HepG2 (cell line): ENCODE results near the gene SFXN5. TPM values are rescaled to one million over a fixed set of nuclear protein-coding genes. Genes with fewer than 3 reads are reported as not detected.
A peak's percentile ranks its signal among the peaks of the same experiment; 100 is the strongest.

Experiments used
- ATF3 ChIP-seq: sonication (generic); formaldehyde crosslinking; IDR thresholded peaks from 2 replicates; pipeline ENCODE4 v1.4.0; 2020; ENCODE audit warnings: missing genetic modification reagents
- BCL3 ChIP-seq: sonication (generic); formaldehyde crosslinking; IDR thresholded peaks from 2 replicates; pipeline ENCODE4 v1.5.1; 2020; ENCODE audit warnings: mild to moderate bottlenecking, missing genetic modification reagents, moderate library complexity
- CEBPB ChIP-seq: IDR thresholded peaks from 2 replicates; pipeline ENCODE4 v1.6.1; 2011; ENCODE audit warnings: low read depth, low read length, improper control_type of control experiment, borderline replicate concordance
- CERS6 ChIP-seq: sonication (generic); formaldehyde crosslinking; IDR thresholded peaks from 2 replicates; pipeline ENCODE4 v1.5.0; 2020; ENCODE audit warnings: missing genetic modification reagents
- NCOA1 ChIP-seq: sonication (generic); formaldehyde crosslinking; IDR thresholded peaks from 2 replicates; pipeline ENCODE4 v1.9.0; 2021; ENCODE audit warnings: missing genetic modification reagents
- PRDM10 ChIP-seq: sonication (generic); formaldehyde crosslinking; IDR thresholded peaks from 2 replicates; pipeline ENCODE4 v1.4.0; 2020; ENCODE audit warnings: low read depth, missing genetic modification reagents
- RELA ChIP-seq: sonication (generic); formaldehyde crosslinking; IDR thresholded peaks from 2 replicates; pipeline ENCODE4 v1.4.0; 2020; ENCODE audit warnings: missing genetic modification reagents
- RFXAP ChIP-seq: sonication (generic); formaldehyde crosslinking; IDR thresholded peaks from 2 replicates; pipeline ENCODE4 v1.4.0; 2020; ENCODE audit warnings: missing genetic modification reagents, borderline replicate concordance
- RNF2 ChIP-seq: fragments of 450-650 bp; conservative IDR thresholded peaks from 2 replicates; pipeline ENCODE4 v1.6.1; 2016; ENCODE audit warnings: low read depth
- SMC3 ChIP-seq: IDR thresholded peaks from 2 replicates; pipeline ENCODE4 v1.6.1; 2011; ENCODE audit warnings: low read length, improper control_type of control experiment
- ZBTB20 ChIP-seq: sonication (generic); formaldehyde crosslinking; IDR thresholded peaks from 2 replicates; pipeline ENCODE4 v1.8.1; 2023; ENCODE audit warnings: missing genetic modification reagents, low read depth, mild to moderate bottlenecking, borderline replicate concordance
- ZKSCAN8 ChIP-seq: IDR thresholded peaks from 2 replicates; pipeline ENCODE4 v1.6.1; 2016; ENCODE audit warnings: borderline replicate concordance, missing genetic modification reagents, missing compliant biosample characterization
- ZMYM3 ChIP-seq: sonication (generic); formaldehyde crosslinking; IDR thresholded peaks from 2 replicates; pipeline ENCODE4 v1.5.1; 2020; ENCODE audit warnings: mild to moderate bottlenecking, missing genetic modification reagents
- ZMYM4 ChIP-seq: sonication (generic); formaldehyde crosslinking; IDR thresholded peaks from 2 replicates; pipeline ENCODE4 v1.8.1; 2023; ENCODE audit warnings: mild to moderate bottlenecking, missing genetic modification reagents
- ZNF276 ChIP-seq: sonication (generic); formaldehyde crosslinking; IDR thresholded peaks from 2 replicates; pipeline ENCODE4 v1.4.0; 2020; ENCODE audit warnings: mild to moderate bottlenecking, low read depth, missing genetic modification reagents
- ZNF33B ChIP-seq: sonication (generic); formaldehyde crosslinking; IDR thresholded peaks from 2 replicates; pipeline ENCODE4 v1.5.1; 2020; ENCODE audit warnings: mild to moderate bottlenecking, missing genetic modification reagents
- ZNF430 ChIP-seq: sonication (generic); formaldehyde crosslinking; IDR thresholded peaks from 2 replicates; pipeline ENCODE4 v1.9.0; 2021; ENCODE audit warnings: mild to moderate bottlenecking, missing genetic modification reagents
- ZNF543 ChIP-seq: sonication (generic); formaldehyde crosslinking; IDR thresholded peaks from 2 replicates; pipeline ENCODE4 v1.4.0; 2020; ENCODE audit warnings: mild to moderate bottlenecking, missing genetic modification reagents
- ZNF564 ChIP-seq: sonication (generic); formaldehyde crosslinking; IDR thresholded peaks from 2 replicates; pipeline ENCODE4 v1.8.1; 2023; ENCODE audit warnings: mild to moderate bottlenecking, missing genetic modification reagents
- ZNF747 ChIP-seq: sonication (generic); formaldehyde crosslinking; IDR thresholded peaks from 2 replicates; pipeline ENCODE4 v1.8.1; 2023; ENCODE audit warnings: missing genetic modification reagents, mild to moderate bottlenecking, borderline replicate concordance
- ZNF761 ChIP-seq: sonication (generic); formaldehyde crosslinking; conservative IDR thresholded peaks from 2 replicates; pipeline ENCODE4 v1.4.0; 2020; ENCODE audit warnings: mild to moderate bottlenecking, missing genetic modification reagents
- polyA plus RNA-seq, 8 experiments: library from polyadenylated mRNA; depleted of rRNA in 3 of 8; stranded (reverse) in 7 of 8; unstranded in 1 of 8; fragments of >200 nt; fragmentation: Illumina TruSeq in 4 of 8; extraction: Trizol in 4 of 8; gene quantifications; 2 replicates each; pipeline versions ENCODE4 v1.2.1 to v1.2.3, GENCODE V29; 2011 to 2016; ENCODE audit warnings: low read depth in 4 of 8, missing spikeins in 1 of 8, mixed read lengths in 1 of 8; ENCODE audit not compliant: insufficient read depth in 1 of 8
- total RNA-seq, 5 experiments: library from RNA; depleted of rRNA; stranded (reverse); fragments of >200 nt; fragmentation: Illumina TruSeq; extraction: Trizol; gene quantifications; 2 replicates each; pipeline ENCODE4 v1.2.3, GENCODE V29; 2016; ENCODE audit warnings: low read depth in 1 of 5

Gene SFXN5
- total and polyA plus RNA-seq, 2 of the 13 experiments (the other 11 are each of a cell fraction or from before 2014, with no cell fraction given) = 34.9 to 37.4 TPM

GRCh38 chr2:73112026-73112912 lies 40.8 kb upstream of the SFXN5 start (continued):
- peak; percentile 77; the same call in 1 of the 2 replicates for TF ChIP-seq ZNF761
- peak; percentile 54; the same call in 1 of the 2 replicates for TF ChIP-seq ZBTB20
- peak; percentile 51 for TF ChIP-seq ZNF564 (CRISPR knock-in tag)
- TF ChIP-seq BCL3 (CRISPR knock-in tag) = peak; percentile 97
- TF ChIP-seq ZNF747 (CRISPR knock-in tag) = 0 out of 2 replicates have a peak, but pooled peaks have one; percentile 51
- TF ChIP-seq ZKSCAN8 = no peak
- TF ChIP-seq CEBPB = no peak
- TF ChIP-seq ATF3 (CRISPR knock-in tag) = no peak; the same call in 1 of the 2 replicates
- TF ChIP-seq PRDM10 = no peak
- TF ChIP-seq CERS6 (CRISPR knock-in tag) = no peak
- peak; percentile 80; the same call in 1 of the 2 replicates for TF ChIP-seq RFXAP
- no peak for TF ChIP-seq ZMYM3
- TF ChIP-seq NCOA1 (CRISPR knock-in tag) = no peak
- TF ChIP-seq ZNF276 = peak; percentile 91
- TF ChIP-seq RELA (CRISPR knock-in tag) = no peak
- no peak for TF ChIP-seq SMC3
- TF ChIP-seq ZNF33B (CRISPR knock-in tag) = peak; percentile 78; the same call in 1 of the 2 replicates
- peak; percentile 99 for TF ChIP-seq RNF2
- TF ChIP-seq ZNF430 (CRISPR knock-in tag) = peak; percentile 66; the same call in 1 of the 2 replicates
- no peak; the same call in 1 of the 2 replicates for TF ChIP-seq ZNF543
- TF ChIP-seq ZMYM4 = peak; percentile 58; the same call in 1 of the 2 replicates
